Transverse colon (tissue), 4 donors: Measurements from ENCODE around the gene LRRC75A.

Experiments
- CTCF ChIP-seq, 5 experiments: fragments of 200-600 bp in 3 of 5; fragments of 450-650 bp in 2 of 5; sonication (generic) in 3 of 5; IDR thresholded peaks; 1 replicate in 2 of 5; 2 replicates in 3 of 5; pipeline ENCODE4 v1.5.1; 2016 to 2017; ENCODE audit warnings: antibody characterized with exemption in 5 of 5, inconsistent platforms in 3 of 5, mild to moderate bottlenecking in 2 of 5, moderate library complexity in 1 of 5
- EP300 ChIP-seq: sonication (generic); formaldehyde crosslinking; IDR thresholded peaks from one replicate; pipeline ENCODE4 v1.6.1; 2017; ENCODE audit warnings: antibody characterized with exemption, low read depth
- POLR2A ChIP-seq: fragments of 450-650 bp; IDR thresholded peaks from one replicate; pipeline ENCODE4 v1.6.1; 2016; ENCODE audit warnings: antibody characterized with exemption, mild to moderate bottlenecking, moderate library complexity
- POLR2AphosphoS5 ChIP-seq, 3 donors: sonication (generic); formaldehyde crosslinking; IDR thresholded peaks; one replicate each; pipeline ENCODE4 v1.6.1; 2016; ENCODE audit warnings: antibody characterized with exemption in 3 of 3

GRCh38 chr17:16439303-16439791, 52.6 kb downstream of the LRRC75A start:
- TF ChIP-seq CTCF (IDR thresholded peaks at IDR 0.05) (no peak), POLR2A (no peak), EP300 (no peak), POLR2AphosphoS5 (IDR thresholded peaks at IDR 0.05) (peak in 1 of 3 donors; percentile 9)
